ENCODE measurements around the gene ABHD2. TPM values are rescaled to one million over a fixed set of nuclear protein-coding genes. Genes with fewer than 3 reads are reported as not detected.
"Not testable (repeated sequence)": the region's sequence is repeated elsewhere in the genome, so short reads cannot be mapped to it uniquely, and the experiment has no call there.

ABHD2 gene
- total RNA-seq, 4 donors from 2014 or later = 53.3 to 110 (median 68.6) TPM

DNA sequence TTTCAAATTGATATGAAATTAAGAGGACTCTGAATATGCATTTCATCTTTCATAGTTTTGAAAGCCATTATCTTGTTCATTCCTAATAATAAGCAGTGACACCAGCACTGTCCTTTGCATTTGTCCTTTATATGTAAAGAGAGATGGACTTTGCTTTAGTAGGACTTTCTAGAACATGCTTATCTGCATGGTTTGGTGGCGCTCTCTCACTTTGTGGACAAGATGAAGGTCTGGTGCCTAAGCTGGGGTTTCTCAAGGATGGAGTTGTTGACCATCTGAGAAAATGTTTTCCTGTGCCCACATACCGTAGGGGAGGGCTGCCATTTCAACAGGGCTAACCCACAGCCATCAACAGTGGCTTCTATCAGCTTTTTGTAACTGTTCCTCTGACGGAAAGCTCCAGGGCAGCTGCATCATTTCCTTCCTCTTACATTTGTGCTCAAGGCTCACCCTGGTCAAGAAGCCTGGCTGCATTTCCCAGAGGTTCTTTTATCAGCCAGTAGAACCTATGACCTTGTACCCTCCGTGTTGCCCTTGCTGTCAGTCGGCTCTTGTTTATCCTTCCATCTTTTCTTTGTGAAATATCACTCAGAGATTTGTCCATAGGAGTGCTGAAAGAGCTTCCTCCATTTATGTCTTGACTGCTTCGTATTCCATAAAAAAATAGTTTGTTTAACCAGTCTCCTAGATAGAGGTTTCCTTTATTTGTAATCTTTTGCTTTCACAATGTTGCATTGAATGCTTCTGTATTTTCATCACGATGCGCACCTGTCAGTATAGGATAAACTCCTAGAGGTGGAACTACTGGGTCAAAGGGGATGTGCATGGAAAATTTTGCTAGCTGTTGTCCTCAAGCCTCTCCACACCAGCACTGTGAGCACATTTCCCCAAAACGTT is 44.6 kb downstream of the ABHD2 start:
- ATAC-seq (ENCODE audit: low FRiP score) = no peak
- TF ChIP-seq, protein P1, sequence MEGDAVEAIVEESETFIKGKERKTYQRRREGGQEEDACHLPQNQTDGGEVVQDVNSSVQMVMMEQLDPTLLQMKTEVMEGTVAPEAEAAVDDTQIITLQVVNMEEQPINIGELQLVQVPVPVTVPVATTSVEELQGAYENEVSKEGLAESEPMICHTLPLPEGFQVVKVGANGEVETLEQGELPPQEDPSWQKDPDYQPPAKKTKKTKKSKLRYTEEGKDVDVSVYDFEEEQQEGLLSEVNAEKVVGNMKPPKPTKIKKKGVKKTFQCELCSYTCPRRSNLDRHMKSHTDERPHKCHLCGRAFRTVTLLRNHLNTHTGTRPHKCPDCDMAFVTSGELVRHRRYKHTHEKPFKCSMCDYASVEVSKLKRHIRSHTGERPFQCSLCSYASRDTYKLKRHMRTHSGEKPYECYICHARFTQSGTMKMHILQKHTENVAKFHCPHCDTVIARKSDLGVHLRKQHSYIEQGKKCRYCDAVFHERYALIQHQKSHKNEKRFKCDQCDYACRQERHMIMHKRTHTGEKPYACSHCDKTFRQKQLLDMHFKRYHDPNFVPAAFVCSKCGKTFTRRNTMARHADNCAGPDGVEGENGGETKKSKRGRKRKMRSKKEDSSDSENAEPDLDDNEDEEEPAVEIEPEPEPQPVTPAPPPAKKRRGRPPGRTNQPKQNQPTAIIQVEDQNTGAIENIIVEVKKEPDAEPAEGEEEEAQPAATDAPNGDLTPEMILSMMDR (IDR thresholded peaks at IDR 0.05) = no peak
- no peak for DNase-seq (ENCODE audit: low spot score)

DNA sequence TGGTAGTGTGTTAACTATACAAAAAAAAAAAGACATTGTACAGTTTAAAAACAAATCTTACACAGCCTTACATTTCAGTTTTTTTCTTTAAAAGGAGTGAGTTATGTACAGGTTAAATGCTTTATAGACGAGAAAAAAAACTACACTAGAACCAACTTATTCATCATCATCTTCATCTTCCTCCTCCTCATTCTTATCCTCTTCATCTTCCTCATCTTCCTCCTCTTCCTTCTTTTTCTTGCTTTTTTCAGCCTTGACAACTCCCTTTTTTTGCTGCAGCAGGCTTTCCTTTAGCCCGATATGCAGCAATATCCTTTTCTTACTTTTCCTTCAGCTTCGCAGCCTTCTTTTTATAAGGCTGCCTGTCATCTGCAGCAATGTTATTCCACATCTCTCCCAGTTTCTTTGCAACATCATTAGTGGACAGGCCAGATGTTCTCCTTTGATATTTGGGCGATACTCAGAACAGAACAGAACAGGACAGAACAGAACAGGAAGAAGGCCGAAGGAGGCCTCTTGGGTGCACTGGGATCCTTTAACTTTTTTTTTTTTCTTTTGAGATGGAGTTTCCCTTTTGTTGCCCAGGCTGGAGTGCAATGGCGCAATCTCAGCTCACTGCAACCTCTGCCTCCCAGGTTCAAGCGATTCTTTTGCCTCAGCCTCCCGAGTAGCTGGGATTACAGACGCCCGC is 47.3 kb downstream of the ABHD2 start:
- DNase-seq (ENCODE audit: low spot score); ATAC-seq (ENCODE audit: low FRiP score): not testable (repeated sequence)

DNA sequence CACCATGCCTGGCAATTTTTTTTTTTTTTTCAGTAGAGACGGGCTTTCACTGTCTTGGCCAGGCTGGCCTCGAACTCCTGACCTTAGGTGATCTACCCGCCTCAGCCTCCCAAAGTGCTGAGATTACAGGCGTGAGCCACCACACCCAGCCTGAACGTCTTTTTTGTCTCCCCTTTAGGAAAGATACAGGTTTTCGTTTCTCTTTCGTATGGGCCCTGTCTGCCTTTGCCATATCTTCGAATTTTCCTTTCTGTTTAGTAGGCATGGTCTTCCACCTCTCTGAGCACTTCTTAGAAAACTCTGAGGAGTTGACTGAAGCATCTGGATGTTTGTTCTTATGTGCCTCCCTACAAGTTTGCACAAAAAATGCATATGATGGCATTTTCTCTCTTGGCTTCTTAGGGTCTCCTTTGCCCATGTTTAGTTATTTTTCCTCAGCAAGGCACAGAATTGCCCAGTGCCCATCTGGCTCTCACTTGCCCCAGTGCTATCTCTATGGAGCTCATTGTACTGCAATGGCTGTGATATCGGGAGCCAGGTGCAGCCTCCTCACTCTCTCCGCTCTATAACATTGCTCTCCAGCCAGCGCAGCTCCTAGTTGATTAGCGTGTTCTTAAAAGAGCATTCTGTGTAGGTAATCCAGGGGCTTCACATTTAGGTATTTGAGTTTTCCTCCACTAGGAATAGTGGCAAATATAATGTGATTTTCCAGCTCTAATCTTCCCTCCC is 48.0 kb downstream of the ABHD2 start:
- TF ChIP-seq, protein P1 (IDR thresholded peaks at IDR 0.05) = no peak
- DNase-seq (ENCODE audit: low spot score) (no peak), ATAC-seq (ENCODE audit: low FRiP score) (no peak)

DNA sequence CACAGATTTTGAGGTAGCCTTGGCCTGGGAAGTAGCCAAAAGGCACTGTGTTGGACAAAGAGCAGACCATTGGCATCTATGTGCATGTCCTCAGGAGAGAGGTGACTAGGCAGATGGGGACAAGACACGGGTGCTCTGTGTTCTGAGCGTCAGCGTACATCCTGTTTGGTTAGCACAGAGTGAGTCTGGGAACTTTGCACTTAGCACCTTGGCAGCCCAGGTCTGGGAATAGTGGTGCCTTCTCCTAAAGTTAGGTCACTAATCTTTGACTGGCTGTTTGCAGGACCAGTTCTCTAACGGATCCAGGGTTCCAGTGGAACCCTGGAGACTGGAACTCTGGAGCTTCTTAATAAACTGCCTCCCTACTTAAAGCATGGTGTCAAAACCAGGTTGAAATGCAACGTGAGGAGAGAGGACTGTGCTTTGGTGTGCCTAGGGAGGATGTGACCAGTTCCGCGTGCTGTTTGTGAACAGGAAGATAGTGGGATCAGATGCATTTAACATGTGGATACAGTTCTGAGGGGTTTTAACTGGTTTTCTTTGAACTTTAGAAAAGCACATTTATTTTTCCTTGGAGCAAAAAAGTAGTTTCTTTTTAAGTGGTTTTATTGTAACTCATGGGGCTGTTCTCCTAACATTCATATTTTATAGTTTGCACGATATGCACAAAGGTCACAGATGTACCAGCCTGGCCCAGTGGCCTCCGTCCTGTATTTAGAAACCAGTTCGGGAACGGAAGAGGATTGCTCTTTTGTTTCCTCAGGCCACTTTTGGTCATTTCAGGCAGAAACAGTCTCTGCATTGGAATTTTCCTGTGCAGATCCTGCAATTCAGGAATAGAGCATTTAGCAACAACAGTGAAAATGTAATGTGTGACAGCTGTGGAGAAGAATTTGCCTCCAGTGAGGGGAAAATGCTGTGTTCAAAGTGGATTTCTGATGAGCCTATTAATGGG is 48.8 kb downstream of the ABHD2 start:
- TF ChIP-seq, protein P1 (IDR thresholded peaks at IDR 0.05) = no peak
- DNase-seq (ENCODE audit: low spot score) = no peak
- no peak for ATAC-seq (ENCODE audit: low FRiP score)

DNA sequence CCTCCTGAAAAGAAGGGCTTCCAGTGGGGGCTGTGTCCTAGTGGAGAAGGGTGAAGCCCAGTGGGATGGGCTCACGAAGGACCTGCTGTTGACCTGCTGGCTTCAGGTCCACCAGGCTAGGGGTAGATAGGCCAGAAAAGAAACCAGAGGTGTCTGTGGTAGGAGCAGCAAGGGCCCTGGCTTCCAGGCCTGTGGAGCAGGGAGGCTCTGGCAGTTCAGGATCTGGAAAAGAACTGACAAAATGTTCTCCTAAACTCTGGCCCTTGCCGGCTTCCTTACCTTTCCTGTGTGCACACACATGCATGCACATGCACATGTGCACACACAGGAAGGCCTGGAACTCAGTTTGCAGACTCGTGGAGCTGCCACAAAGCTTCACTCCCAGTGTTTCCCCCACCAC is 49.7 kb downstream of the ABHD2 start:
- ATAC-seq (ENCODE audit: low FRiP score) (no peak), DNase-seq (ENCODE audit: low spot score) (no peak)
- TF ChIP-seq, protein P1 (IDR thresholded peaks at IDR 0.05) = no peak

DNA sequence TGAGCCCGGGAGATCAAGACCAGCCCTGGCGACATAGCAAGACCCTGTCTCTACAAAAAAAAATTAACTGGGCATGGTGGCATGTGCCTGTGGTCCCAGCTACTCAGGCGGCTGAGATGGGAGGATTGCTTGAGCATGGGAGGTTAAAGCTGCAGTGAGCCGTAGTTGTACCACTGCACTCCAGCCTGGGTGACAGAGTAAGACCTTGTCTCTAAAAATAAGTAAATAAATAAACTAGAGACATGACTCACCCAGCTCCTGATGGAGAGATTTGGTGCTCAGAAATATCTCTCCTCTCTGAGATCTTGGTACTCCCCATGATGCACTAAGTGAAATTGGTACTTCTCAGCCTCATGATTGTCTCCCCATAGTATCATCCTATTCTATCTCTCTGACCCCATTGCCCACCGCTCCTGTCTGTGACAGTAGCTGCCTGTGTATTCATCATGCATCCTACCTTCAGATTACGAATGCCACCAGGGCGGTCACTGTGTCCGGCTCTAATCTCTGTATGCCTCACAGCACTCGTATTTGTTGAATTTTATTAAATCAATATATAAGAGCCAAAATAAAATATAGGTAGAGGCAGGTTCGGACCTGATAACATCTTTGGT is 50.9 kb downstream of the ABHD2 start:
- no peak for DNase-seq (ENCODE audit: low spot score)
- ATAC-seq (ENCODE audit: low FRiP score) = no peak
- TF ChIP-seq, protein P1 (IDR thresholded peaks at IDR 0.05) = no peak

Data from omental fat pad (tissue), 4 donors.